ENCODE measurements around the gene TNF.

DNA sequence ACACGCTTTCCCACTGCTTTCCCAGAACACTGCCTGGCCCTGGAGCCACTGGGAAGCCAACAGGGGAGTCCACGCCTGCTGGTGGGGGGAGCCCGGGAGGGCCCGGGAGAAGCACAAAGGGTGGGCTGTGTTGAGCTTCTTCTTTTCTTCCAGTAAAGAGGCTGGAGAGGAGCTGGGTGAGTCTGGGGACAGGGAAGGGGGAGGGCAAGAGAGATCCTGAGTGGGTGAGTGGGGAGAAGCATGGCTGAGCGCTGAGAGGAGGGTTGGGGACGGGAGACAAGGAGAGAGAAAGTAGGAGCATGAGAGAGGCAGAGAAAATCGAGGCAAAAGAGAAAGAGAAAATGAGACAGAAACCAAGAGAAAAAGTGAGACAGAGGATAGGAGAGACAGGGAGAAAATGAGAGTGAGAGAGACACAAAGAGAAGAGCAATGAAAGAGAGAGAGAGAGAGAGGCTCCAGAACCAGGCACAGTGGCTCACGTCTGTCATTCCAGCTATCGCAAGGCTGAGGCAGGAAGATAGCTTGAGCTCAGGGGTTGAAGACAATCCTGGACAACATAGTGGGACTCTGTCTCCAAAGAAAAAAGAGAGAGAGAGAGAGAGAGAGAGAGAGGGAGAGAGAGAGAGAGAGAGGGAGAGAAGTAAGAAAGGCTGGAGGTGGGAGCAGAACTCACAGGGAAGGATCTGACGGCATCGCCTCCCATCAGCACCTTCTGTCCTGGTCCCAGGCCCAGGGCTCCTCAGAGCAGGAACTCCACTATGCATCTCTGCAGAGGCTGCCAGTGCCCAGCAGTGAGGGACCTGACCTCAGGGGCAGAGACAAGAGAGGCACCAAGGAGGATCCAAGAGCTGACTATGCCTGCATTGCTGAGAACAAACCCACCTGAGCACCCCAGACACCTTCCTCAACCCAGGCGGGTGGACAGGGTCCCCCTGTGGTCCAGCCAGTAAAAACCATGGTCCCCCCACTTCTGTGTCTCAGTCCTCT is 12.7 kb downstream of the TNF start:
- no peak for TF ChIP-seq POLR2A (IDR thresholded peaks at IDR 0.05; ENCODE audit: low read depth, low read length)
- TF ChIP-seq POLR2AphosphoS5 (IDR thresholded peaks at IDR 0.05; ENCODE audit: low read depth, low read length): no peak
- TF ChIP-seq POU2F2 (IDR thresholded peaks at IDR 0.05; ENCODE audit: low read depth, low read length): no peak
- TF ChIP-seq TAF1 (IDR thresholded peaks at IDR 0.05; ENCODE audit: low read depth, low read length): no peak
- TF ChIP-seq SPI1 (IDR thresholded peaks at IDR 0.05; ENCODE audit: low read depth, low read length): no peak
